Measurements from ENCODE around the gene YPEL4.

The YPEL4 gene

DNA sequence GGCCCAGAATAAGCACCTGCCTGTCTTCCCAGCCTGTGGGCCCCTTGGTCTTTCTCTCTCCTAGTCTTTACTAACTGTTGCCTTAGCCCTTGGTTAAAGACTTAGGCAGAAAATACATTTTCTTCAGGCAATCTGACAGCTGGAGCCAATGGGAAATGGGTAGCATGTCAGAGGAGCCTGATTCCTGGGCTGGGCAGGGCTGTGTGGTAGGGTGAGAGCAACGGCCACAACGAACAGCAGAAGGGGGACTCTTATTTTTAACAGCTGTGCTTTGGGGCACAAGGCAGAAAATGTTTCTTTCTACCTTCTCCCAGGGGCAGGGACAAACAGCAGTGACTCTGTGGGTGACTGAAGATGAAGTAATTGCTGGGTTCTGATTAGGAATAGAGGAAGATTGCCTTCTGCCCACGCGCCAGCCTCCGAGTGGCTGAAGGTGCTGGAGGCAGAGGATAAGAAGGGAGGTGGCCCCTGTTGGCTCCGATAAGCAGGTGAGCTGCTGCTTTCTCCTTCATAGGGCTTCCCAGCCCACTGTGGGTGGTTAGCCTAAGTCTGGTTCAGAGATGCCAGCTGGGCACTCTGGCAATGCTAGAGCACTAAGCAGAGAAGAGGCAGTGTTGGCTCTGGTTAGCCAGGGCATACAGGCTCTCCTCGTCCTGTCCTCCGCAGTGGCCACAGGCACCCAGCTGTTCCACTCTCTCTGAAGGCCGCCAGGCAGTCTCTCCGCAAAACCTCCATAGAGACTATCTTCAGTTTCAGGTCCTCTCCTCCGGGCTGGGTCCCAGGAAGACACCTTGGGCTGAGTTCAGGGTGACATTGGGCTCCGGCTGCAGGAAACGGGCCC lies 1.5 kb downstream of the YPEL4 start:
- Histone ChIP-seq H3K79me2 (ENCODE audit: control insufficient read depth, low read length) (no peaks in the 10 kb centered on the region), H3K9me3 (ENCODE audit: control insufficient read depth, insufficient read depth, low read length) (no peaks in the 10 kb centered on the region), H3K9me2 (replicated peaks; ENCODE audit: control insufficient read depth, low read length) (no peaks in the 10 kb centered on the region), H3K36me3 (ENCODE audit: control insufficient read depth, low read length) (no peaks in the 10 kb centered on the region), H3F3A (ENCODE audit: control insufficient read depth, insufficient read depth) (no peaks in the 10 kb centered on the region), H3K4me1 (ENCODE audit: control insufficient read depth, low read length) (peaks cover 27% of the 10 kb centered on the region), H3K4me3 (ENCODE audit: low read length) (no peak overlapping the region), H3K27me3 (ENCODE audit: control insufficient read depth, low read length) (peaks cover 58% of the 10 kb centered on the region), H4K20me1 (ENCODE audit: control insufficient read depth, insufficient read depth, low read depth, low read length) (no peaks in the 10 kb centered on the region), H3K4me2 (ENCODE audit: low read length) (peak overlapping the region; percentile 65; the same call in 1 of the 2 replicates), H3K27ac (ENCODE audit: low read depth, low read length) (no peak overlapping the region)
- TF ChIP-seq, protein P1, sequence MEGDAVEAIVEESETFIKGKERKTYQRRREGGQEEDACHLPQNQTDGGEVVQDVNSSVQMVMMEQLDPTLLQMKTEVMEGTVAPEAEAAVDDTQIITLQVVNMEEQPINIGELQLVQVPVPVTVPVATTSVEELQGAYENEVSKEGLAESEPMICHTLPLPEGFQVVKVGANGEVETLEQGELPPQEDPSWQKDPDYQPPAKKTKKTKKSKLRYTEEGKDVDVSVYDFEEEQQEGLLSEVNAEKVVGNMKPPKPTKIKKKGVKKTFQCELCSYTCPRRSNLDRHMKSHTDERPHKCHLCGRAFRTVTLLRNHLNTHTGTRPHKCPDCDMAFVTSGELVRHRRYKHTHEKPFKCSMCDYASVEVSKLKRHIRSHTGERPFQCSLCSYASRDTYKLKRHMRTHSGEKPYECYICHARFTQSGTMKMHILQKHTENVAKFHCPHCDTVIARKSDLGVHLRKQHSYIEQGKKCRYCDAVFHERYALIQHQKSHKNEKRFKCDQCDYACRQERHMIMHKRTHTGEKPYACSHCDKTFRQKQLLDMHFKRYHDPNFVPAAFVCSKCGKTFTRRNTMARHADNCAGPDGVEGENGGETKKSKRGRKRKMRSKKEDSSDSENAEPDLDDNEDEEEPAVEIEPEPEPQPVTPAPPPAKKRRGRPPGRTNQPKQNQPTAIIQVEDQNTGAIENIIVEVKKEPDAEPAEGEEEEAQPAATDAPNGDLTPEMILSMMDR (IDR thresholded peaks at IDR 0.05; ENCODE audit: low read depth, low read length, poor library complexity, severe bottlenecking) = no peak
- TF ChIP-seq EZH2phosphoT487 (IDR thresholded peaks at IDR 0.05; ENCODE audit: borderline replicate concordance, low read length) = no peak

DNA sequence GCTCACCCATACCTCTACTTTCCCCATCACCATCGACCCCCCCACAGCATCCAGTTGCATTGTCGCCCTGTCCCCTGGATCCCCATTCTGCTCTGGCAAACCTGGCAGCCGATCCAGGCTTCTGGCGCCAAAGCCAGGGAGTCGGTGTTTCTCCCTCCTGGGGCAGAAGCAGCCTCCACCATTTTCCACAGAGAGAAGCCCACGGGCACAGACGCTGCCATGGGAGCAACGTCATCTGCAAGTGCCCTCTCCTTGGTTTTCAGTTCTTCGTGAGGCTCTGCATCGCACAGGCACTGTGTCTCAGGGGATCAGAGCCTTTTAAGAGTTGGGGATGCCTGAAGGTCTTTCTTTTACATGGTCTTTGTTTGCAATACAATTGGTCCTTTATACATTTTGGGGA lies 2.3 kb downstream of the YPEL4 start:
- no peaks in the 10 kb centered on the region for H3K79me2 ChIP-seq (ENCODE audit: control insufficient read depth, low read length)
- no peak overlapping the region for H3K4me2 ChIP-seq (ENCODE audit: low read length)
- H4K20me1 ChIP-seq (ENCODE audit: control insufficient read depth, insufficient read depth, low read depth, low read length) = no peaks in the 10 kb centered on the region
- TF ChIP-seq EZH2phosphoT487 (IDR thresholded peaks at IDR 0.05; ENCODE audit: borderline replicate concordance, low read length) = no peak
- TF ChIP-seq, protein P1 (IDR thresholded peaks at IDR 0.05; ENCODE audit: low read depth, low read length, poor library complexity, severe bottlenecking) = no peak
- H3K27me3 ChIP-seq (ENCODE audit: control insufficient read depth, low read length) = peaks cover 58% of the 10 kb centered on the region
- H3K4me1 ChIP-seq (ENCODE audit: control insufficient read depth, low read length) = peaks cover 19% of the 10 kb centered on the region
- H3K36me3 ChIP-seq (ENCODE audit: control insufficient read depth, low read length) = no peaks in the 10 kb centered on the region
- H3F3A ChIP-seq (ENCODE audit: control insufficient read depth, insufficient read depth) = no peaks in the 10 kb centered on the region
- no peak overlapping the region for H3K4me3 ChIP-seq (ENCODE audit: low read length)
- H3K27ac ChIP-seq (ENCODE audit: low read depth, low read length) = no peak overlapping the region
- no peaks in the 10 kb centered on the region for H3K9me2 ChIP-seq (replicated peaks; ENCODE audit: control insufficient read depth, low read length)
- H3K9me3 ChIP-seq (ENCODE audit: control insufficient read depth, insufficient read depth, low read length) = no peaks in the 10 kb centered on the region

DNA sequence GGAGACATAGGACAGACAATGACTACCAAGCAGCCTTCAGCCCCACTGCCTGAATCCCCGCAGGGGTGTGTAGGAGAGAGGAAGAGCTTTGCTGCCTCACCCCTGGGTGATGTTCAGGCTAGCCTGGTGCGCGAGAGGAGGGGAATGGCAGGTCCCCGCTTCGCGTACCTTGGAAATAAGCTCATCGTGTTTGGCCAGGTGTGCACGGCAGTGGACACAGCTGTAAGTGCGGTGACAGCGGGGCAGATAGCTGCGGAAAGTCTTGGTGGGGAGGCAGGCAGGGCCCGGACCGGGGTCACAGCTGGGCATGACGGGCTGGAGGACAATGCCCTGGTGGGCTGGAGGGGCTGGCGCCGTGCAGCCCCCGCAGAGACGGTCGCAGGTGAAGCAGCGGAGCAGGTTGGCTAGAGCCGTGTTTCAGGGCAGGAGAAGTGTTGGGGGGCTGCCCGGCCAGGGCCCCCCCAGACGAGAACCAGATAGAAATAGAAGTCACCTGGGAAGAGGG lies 2.9 kb downstream of the YPEL4 start:
- H3K4me2 ChIP-seq (ENCODE audit: low read length) = no peak overlapping the region

More for the DNA sequence above, 2.9 kb downstream of the YPEL4 start:
- Histone ChIP-seq H3F3A (ENCODE audit: control insufficient read depth, insufficient read depth) (no peaks in the 10 kb centered on the region), H3K9me3 (ENCODE audit: control insufficient read depth, insufficient read depth, low read length) (no peaks in the 10 kb centered on the region), H3K9me2 (replicated peaks; ENCODE audit: control insufficient read depth, low read length) (no peaks in the 10 kb centered on the region), H3K27me3 (ENCODE audit: control insufficient read depth, low read length) (peaks cover 58% of the 10 kb centered on the region), H3K27ac (ENCODE audit: low read depth, low read length) (no peak overlapping the region), H3K79me2 (ENCODE audit: control insufficient read depth, low read length) (no peaks in the 10 kb centered on the region), H3K4me1 (ENCODE audit: control insufficient read depth, low read length) (peaks cover 19% of the 10 kb centered on the region), H3K4me3 (ENCODE audit: low read length) (no peak overlapping the region), H4K20me1 (ENCODE audit: control insufficient read depth, insufficient read depth, low read depth, low read length) (no peaks in the 10 kb centered on the region), H3K36me3 (ENCODE audit: control insufficient read depth, low read length) (no peaks in the 10 kb centered on the region)
- no peak for TF ChIP-seq EZH2phosphoT487 (IDR thresholded peaks at IDR 0.05; ENCODE audit: borderline replicate concordance, low read length)
- TF ChIP-seq, protein P1 (IDR thresholded peaks at IDR 0.05; ENCODE audit: low read depth, low read length, poor library complexity, severe bottlenecking) = no peak
